Osteoblast (primary cell): ENCODE data around the gene SULT4A1. TPM values are rescaled to one million over a fixed set of nuclear protein-coding genes. Genes with fewer than 3 reads are reported as not detected.

Experiments used
- DNase-seq: peaks from one replicate; pipeline ENCODE4 v3.0.0; 2011; ENCODE audit warnings: low spot score, mixed read lengths; ENCODE audit not compliant: insufficient read length; ENCODE audit errors: missing footprints
- H2AFZ ChIP-seq: 2 replicates; pipeline ENCODE4 v1.6.0; 2011; ENCODE audit warnings: mild to moderate bottlenecking, low read length
- H3K27ac ChIP-seq: 2 replicates; pipeline ENCODE4 v1.5.1; 2011; ENCODE audit warnings: mild to moderate bottlenecking, low read depth, low read length, moderate library complexity
- H3K27me3 ChIP-seq: 2 replicates; pipeline ENCODE4 v1.6.0; 2012; ENCODE audit warnings: mild to moderate bottlenecking, control low read depth, inconsistent platforms, low read length, moderate library complexity; ENCODE audit not compliant: insufficient read depth
- H3K36me3 ChIP-seq: 2 replicates; pipeline ENCODE4 v1.5.1; 2011; ENCODE audit warnings: mild to moderate bottlenecking, low read length, control low read depth, moderate library complexity; ENCODE audit not compliant: insufficient read depth
- H3K4me1 ChIP-seq: 2 replicates; pipeline ENCODE4 v1.5.1; 2011; ENCODE audit warnings: mild to moderate bottlenecking, low read length, control low read depth, moderate library complexity; ENCODE audit not compliant: insufficient read depth
- H3K4me2 ChIP-seq: 2 replicates; pipeline ENCODE4 v1.6.0; 2011; ENCODE audit warnings: mild to moderate bottlenecking, low read length; ENCODE audit not compliant: insufficient read depth
- H3K4me3 ChIP-seq: fragments of 200-600 bp; sonication (generic); 3 replicates; pipeline ENCODE4 v1.5.1; 2012; ENCODE audit warnings: mild to moderate bottlenecking, low read length, inconsistent platforms; ENCODE audit not compliant: insufficient read depth
- H3K79me2 ChIP-seq: 2 replicates; pipeline ENCODE4 v1.6.0; 2012; ENCODE audit warnings: mild to moderate bottlenecking, low read length, control low read depth, inconsistent platforms; ENCODE audit not compliant: insufficient read depth
- H3K9me3 ChIP-seq: 2 replicates; pipeline ENCODE4 v1.5.1; 2011; ENCODE audit warnings: low read depth, low read length, control low read depth
- H4K20me1 ChIP-seq: 2 replicates; pipeline ENCODE4 v1.6.0; 2012; ENCODE audit warnings: mild to moderate bottlenecking, low read length, control low read depth; ENCODE audit not compliant: insufficient read depth
- CTCF ChIP-seq: IDR thresholded peaks from 2 replicates; pipeline ENCODE4 v1.5.1; 2011; ENCODE audit warnings: mild to moderate bottlenecking, low read depth, low read length, moderate library complexity; ENCODE audit errors: extremely low read depth
- total RNA-seq: library from RNA; depleted of rRNA; stranded (reverse); fragments of >200 nt; gene quantifications from 2 replicates; pipeline ENCODE4 v1.2.3, GENCODE V29; 2012

The SULT4A1 gene
- total RNA-seq, 1 donor: under 0.01 TPM

GRCh38 chr22:43857367-43857766, 4.9 kb downstream of the SULT4A1 start:
- Histone ChIP-seq H3K79me2 (no peaks in the 10 kb centered on the region), H3K4me1 (no peaks in the 10 kb centered on the region), H3K4me2 (no peak overlapping the region), H3K27me3 (peaks cover 18% of the 10 kb centered on the region), H3K4me3 (no peak overlapping the region), H3K36me3 (no peaks in the 10 kb centered on the region), H3K9me3 (no peaks in the 10 kb centered on the region), H2AFZ (no peak overlapping the region), H4K20me1 (no peaks in the 10 kb centered on the region), H3K27ac (no peak overlapping the region)
- no peak for TF ChIP-seq CTCF
- no peak for DNase-seq

- no peak overlapping the region for H3K4me3 ChIP-seq
- H3K36me3 ChIP-seq: no peaks in the 10 kb centered on the region
- DNase-seq: peak; percentile 66
- H3K4me1 ChIP-seq: no peaks in the 10 kb centered on the region
- H3K27me3 ChIP-seq: peaks cover 24% of the 10 kb centered on the region
- H3K27ac ChIP-seq: no peak overlapping the region
- no peaks in the 10 kb centered on the region for H3K9me3 ChIP-seq
- H2AFZ ChIP-seq: no peak overlapping the region
- H3K4me2 ChIP-seq: no peak overlapping the region
- no peaks in the 10 kb centered on the region for H4K20me1 ChIP-seq
- no peaks in the 10 kb centered on the region for H3K79me2 ChIP-seq
- TF ChIP-seq CTCF: no peak
Measured at GRCh38 chr22:43855431-43855830, 6.9 kb downstream of the SULT4A1 start.

DNA sequence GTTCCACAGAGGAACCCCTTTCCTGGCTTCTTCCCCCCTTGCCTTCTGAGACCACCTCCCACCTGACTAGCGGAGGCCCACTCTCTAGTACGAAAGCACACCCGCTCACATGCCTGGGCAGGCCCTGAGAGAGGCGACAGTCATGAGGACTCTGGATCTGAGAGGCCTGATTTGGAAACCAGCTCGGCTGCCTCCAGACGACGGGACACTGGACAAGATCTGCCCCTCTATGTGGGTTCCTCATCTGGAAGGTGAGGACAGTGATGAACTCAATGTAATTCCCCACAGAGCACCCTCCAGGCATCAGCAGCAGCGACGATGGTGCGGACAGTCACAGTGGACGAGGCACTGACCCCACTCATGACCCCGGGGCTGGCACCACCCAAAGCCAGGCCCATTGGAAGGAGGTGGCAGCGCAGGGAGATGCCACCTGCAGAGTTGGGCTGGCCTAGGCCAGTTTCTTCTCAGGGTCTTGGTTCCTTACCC, 7.5 kb downstream of the SULT4A1 start:
- Histone ChIP-seq H3K36me3 (no peaks in the 10 kb centered on the region), H3K4me3 (no peak overlapping the region), H3K79me2 (no peaks in the 10 kb centered on the region), H3K4me2 (no peak overlapping the region), H2AFZ (no peak overlapping the region), H3K27me3 (peaks cover 27% of the 10 kb centered on the region), H3K9me3 (no peaks in the 10 kb centered on the region), H4K20me1 (no peaks in the 10 kb centered on the region), H3K4me1 (no peaks in the 10 kb centered on the region), H3K27ac (no peak overlapping the region)
- peak; percentile 76 for DNase-seq
- no peak for TF ChIP-seq CTCF

- Histone ChIP-seq H3K27me3 (peaks cover 33% of the 10 kb centered on the region), H3K79me2 (no peaks in the 10 kb centered on the region), H3K9me3 (no peaks in the 10 kb centered on the region), H4K20me1 (no peaks in the 10 kb centered on the region), H3K36me3 (no peaks in the 10 kb centered on the region), H3K4me3 (no peak overlapping the region), H2AFZ (no peak overlapping the region), H3K4me1 (no peaks in the 10 kb centered on the region), H3K27ac (no peak overlapping the region), H3K4me2 (no peak overlapping the region)
- DNase-seq: peak; percentile 30
- TF ChIP-seq CTCF: no peak
Measured at GRCh38 chr22:43854121-43854785, 8.1 kb downstream of the SULT4A1 start.
